GM19397 (cell line): ENCODE data around the gene ACVRL1.
A peak's percentile ranks its signal among the peaks of the same experiment; 100 is the strongest.

Experiments used
- ATAC-seq: cut with Tn5 transposase; IDR thresholded peaks from one replicate; pipeline ENCODE4 v1.9.1; 2021; ENCODE audit warnings: mild to moderate bottlenecking, moderate library complexity; ENCODE audit not compliant: unreplicated experiment

Gene ACVRL1

DNA sequence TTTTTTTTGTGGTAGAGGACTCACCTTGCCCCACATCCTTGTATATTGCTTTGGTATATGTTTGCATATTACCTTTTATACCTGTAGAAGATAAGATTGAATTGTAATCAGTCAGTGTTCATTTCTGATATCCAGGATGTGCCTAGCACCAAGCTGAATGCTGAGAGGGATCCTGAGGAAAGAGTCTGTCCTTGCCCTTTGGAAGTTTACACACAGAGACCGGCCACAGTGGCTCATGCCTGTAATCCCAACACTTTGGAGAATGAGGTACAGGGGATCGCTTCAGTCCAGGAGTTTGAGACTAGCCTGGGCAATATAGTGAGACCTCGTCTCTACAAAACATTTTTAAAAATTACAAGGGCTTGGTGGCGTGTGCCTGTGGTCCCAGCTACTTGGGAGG lies 52.6 kb downstream of the ACVRL1 start:
- no peak for ATAC-seq

DNA sequence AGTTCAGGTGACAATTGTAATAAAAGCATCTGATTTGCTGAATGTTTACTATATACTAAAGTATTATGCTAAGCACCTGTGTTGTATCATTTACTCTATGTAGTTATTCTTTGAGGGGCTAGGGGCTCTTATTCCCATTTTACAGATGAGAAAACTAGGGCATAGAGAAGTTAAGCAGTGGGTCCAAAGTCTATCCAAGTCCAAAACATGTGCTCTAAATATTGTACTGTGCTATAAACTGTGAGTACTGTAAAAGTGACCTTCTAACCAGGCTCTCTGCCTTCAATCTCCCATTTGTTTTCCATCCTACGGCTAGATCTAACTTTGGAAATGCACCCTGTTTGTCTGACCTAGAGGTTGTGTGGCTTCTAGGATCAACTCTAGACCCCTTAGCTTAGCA lies 53.2 kb downstream of the ACVRL1 start:
- no peak for ATAC-seq

DNA sequence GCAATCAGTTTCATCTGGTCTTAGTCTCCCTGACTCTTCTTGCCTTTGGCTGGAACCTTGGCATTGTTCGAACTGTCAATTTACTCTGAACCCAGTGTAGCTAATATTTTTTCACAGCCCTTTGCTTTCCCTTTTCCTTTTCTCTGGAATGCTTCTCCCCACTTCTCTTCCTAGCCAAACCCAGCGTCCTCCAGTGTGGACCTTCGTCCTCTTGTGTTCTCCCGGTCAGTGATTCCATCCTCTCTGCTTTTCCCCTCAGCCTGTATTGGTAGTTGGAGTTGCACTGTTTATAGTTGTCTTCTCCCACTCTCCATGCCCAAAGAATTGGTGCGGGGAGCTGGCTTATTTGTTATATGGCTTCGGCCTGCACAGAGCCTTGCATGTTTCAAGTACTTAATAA lies 53.6 kb downstream of the ACVRL1 start:
- no peak for ATAC-seq

DNA sequence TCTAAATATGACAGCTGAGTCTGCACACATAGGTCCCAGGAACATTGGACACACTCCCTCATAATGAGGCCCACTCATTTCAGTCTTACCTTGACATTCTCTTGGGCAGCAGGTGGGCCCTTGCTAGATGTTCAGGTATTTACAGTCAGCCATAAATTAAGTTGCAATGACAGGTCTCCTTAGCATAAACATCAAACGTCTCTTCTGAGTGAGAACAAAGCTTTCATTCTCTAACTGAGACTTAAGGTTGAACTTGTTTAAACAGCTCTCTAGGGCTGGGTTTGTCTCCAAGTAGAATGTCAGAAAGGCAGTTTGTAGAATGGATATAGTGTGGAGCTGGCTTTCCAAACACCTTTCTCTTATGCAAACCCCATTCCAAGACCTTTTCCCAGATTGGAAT lies 54.5 kb downstream of the ACVRL1 start:
- ATAC-seq: no peak

DNA sequence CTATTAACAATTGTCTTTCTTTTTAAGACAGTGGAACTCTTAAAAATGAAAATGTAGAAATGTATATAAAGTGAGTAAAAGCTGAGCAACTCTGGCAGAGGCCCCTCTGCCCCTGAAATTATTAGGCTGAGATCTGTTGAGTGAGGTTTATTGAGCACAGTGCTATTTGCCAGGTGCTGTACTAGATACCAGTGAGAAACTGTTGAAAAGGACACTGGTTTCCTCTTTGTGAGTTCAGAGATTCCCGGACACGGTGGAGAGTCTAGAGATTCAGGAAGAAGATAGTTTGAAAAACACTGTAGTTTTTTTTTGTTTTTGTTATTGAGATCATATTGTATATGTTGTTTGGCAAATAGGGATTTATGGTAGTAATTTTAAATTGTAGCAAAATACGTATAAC lies 55.4 kb downstream of the ACVRL1 start:
- ATAC-seq: no peak

DNA sequence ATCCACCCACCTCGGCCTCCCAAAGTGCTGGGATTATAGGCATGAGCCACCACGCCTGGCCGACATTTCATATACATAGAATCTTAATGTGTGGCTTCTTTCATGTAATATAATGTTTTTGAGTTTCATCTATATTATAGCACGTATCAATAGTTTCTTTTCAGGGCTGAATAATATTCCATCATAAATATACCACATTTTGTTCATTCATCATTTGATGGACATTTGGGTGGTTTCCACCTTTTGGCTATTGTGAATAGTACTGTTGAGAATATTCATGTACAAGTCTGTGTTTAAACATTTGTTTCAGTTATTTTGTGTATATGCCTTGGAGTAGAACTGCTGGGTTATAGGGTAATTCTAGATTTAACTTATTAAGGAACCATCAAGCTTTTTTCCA lies 56.2 kb downstream of the ACVRL1 start:
- no peak for ATAC-seq

DNA sequence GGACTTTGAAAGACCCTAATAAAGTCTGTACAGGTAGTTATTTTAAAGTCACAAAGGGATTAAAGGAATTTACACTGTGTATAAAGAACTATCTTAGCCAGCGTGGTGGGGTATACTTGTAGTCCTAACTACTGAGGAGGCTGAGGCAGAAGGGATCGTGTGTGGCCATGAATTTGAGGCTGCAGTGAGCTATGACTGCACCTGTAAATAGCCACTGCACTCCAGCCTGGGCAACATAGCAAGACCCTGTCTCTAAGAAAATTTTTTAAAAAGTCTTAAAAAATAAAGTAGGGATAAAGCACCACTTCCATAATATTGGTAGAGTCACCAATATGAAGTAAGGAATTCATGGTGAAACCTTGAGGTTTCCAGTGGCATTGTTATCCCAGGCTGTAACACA lies 62.3 kb downstream of the ACVRL1 start:
- no peak for ATAC-seq

DNA sequence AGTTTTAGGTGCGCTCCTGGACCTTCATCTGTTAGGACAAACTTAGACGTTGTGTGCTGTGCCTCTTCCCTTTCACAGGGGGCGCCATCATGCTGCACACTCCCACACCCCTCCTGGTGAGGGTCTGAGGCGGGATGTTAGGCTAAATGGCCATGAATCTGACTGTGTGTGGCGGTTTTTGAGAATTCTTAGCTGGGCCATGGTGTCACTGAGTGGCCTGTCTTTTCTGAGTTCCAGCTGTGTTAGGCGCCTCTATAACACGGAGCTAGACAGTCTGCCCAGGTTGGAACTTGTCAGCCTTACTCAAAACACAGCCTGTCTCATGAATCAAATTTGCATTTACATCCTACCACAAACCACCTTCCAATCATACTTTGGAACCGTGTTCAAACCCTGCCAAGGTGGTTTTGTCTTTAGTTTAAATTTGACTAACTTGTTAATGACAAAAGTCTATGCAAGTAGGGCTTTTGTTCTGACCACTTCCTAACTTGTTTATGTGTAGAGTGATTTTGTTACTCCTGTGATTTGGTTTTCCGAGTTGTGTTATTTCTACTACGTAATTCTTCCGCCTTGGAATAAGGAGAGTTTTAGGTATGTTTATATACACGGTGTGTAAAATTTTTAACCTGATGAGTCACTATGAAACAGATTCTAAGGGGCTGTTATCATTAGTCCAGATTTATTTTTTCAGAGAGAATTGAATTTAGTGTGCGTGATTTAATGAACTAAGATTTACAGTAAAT lies 63.8 kb downstream of the ACVRL1 start:
- peak; percentile 70 for ATAC-seq

DNA sequence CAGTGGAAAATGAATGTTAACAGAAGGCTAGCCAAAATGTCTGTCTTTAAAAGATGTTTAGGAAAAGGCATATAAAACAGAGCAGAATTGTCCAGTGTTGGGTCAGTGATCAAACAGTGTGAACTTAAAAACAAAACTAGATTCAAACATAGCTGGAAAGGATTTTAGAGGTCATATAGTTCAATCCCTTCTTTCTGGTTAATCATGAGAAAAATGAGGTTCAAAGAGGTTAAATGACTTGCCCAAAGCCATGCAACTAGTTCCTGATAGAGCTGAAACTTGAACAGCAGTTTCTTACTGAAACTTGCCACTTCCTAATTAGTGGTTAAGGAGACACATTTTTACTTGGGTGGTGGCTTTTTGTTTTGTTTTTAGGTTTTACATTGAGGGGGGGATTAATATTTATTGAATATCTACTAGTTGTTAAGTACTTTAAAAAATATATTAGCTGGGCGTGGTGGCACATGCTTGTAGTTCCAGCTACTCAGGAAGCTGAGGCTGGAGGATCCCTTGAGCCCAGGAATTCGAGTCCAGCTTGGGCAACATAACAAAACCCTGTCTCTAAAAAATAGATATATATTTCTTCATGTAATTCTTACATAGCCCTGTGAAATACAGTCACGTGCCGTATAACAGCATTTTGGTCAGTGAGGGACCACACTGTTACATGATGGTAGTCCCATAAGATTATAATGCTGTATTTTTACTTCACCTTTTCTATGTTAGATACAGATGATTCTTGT lies 64.5 kb downstream of the ACVRL1 start:
- ATAC-seq: no peak

DNA sequence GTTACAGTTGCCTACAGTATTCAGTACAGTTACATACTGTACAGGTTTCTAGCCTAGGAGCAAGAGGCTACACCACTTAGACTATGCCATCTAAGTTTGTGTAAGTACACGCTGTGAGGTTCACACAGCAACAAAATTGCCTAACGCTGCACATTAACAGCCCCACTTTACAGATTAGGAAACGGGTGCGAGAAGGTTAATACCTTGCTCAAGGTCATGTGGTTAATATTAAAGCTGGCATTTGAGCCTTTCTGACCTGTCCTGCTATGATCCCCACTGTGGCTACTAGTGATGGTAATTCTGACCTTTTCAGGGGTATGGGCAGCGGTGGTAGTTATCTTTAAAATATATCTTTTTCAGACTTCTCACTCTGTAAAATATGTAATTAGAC lies 65.1 kb downstream of the ACVRL1 start:
- no peak for ATAC-seq

DNA sequence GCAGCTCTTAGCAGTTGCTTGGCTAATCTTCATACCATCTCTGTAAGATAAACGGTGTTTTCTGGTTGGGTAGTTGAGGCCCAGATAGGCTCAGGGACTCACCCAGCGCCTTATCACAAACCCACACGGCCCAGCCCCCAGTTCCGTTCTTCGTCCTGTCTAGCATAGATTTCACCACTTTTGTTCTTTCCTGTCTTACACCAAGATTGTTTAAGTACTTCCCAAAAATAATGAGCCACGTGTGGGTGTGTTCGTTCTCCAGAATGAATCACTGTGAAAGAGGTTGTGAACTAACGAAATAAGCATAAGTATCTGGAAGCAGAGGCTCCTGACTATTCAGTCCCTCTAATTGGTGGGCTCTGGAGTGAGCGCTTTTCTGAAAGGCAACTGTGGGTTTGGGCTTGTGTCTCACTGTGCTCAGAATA lies 65.6 kb downstream of the ACVRL1 start:
- no peak for ATAC-seq
